OCI-LY7 (cell line): ENCODE measurements around the gene TM7SF2. TPM values are rescaled to one million over a fixed set of nuclear protein-coding genes. Genes with fewer than 3 reads are reported as not detected.

Source experiments
- BruUV-seq: library from RNA; stranded (reverse); fragments of 400-500 nt; replicated peaks from 2 replicates; lab custom pipeline; 2021; lab: Mats Ljungman, UMichigan
- CTCF ChIA-PET: fragments of 300-600 bp; sonication (Branson Sonifier 250); formaldehyde crosslinking; loops from one replicate; lab custom pipeline; 2022; ENCODE audit warnings: antibody characterized with exemption; ENCODE audit not compliant: unreplicated experiment; lab: Charles Lee
- POLR2A ChIA-PET: fragments of 300-600 bp; sonication (Branson Sonifier 250); formaldehyde crosslinking; loops from one replicate; lab custom pipeline; 2022; ENCODE audit warnings: antibody characterized with exemption; lab: Charles Lee
- DNase-seq: peaks from one replicate; pipeline ENCODE4 v3.0.0-alpha.2; 2015; ENCODE audit warnings: low spot score
- H2AFZ ChIP-seq: fragments of 200-600 bp; sonication (generic), shearing (Covaris generic); 2 replicates; pipeline ENCODE4 v1.6.1; 2014; ENCODE audit warnings: mild to moderate bottlenecking, antibody characterized with exemption, low read length, moderate library complexity
- H3K27ac ChIP-seq: fragments of 200-600 bp; sonication (generic); 2 replicates; pipeline ENCODE4 v1.5.1; 2014; ENCODE audit warnings: mixed run types, low read depth, mild to moderate bottlenecking, moderate library complexity, low read length, inconsistent platforms; ENCODE audit not compliant: poor library complexity, severe bottlenecking
- H3K36me3 ChIP-seq: fragments of 200-600 bp; sonication (generic); 2 replicates; pipeline ENCODE4 v1.6.1; 2014; ENCODE audit warnings: mild to moderate bottlenecking, antibody characterized with exemption, low read length, moderate library complexity, mixed read lengths; ENCODE audit not compliant: insufficient read depth
- H3K4me1 ChIP-seq: fragments of 200-600 bp; sonication (generic); 2 replicates; pipeline ENCODE4 v1.5.1; 2014; ENCODE audit warnings: mild to moderate bottlenecking, low read length; ENCODE audit not compliant: insufficient read depth, poor library complexity, severe bottlenecking
- H3K4me2 ChIP-seq: fragments of 200-600 bp; sonication (generic); 2 replicates; pipeline ENCODE4 v1.6.1; 2014; ENCODE audit warnings: mild to moderate bottlenecking, low read length
- H3K4me3 ChIP-seq: fragments of 200-600 bp; sonication (generic); 2 replicates; pipeline ENCODE4 v1.5.1; 2014; ENCODE audit warnings: mild to moderate bottlenecking, low read depth, low read length; ENCODE audit not compliant: poor library complexity, severe bottlenecking
- H3K79me2 ChIP-seq: fragments of 200-600 bp; sonication (generic); 2 replicates; pipeline ENCODE4 v1.6.1; 2016; ENCODE audit warnings: low read depth, mild to moderate bottlenecking, low read length, moderate library complexity, mixed read lengths; ENCODE audit not compliant: insufficient read depth
- H3K9me2 ChIP-seq: fragments of 200-600 bp; sonication (generic); 2 replicates; pipeline ENCODE4 v1.6.1; 2016; ENCODE audit warnings: mild to moderate bottlenecking, low read length, mixed read lengths; ENCODE audit not compliant: insufficient read depth
- H3K9me3 ChIP-seq: fragments of 200-600 bp; sonication (generic); 2 replicates; pipeline ENCODE4 v1.6.1; 2014; ENCODE audit warnings: mild to moderate bottlenecking, mixed run types, low read length, mixed read lengths
- H4K20me1 ChIP-seq: fragments of 200-600 bp; sonication (generic); 2 replicates; pipeline ENCODE4 v1.6.1; 2014; ENCODE audit warnings: mild to moderate bottlenecking, antibody characterized with exemption, low read length, moderate library complexity, mixed read lengths; ENCODE audit not compliant: insufficient read depth
- EZH2phosphoT487 ChIP-seq: fragments of 200-600 bp; sonication (generic); IDR thresholded peaks from 2 replicates; pipeline ENCODE4 v1.6.1; 2018; ENCODE audit warnings: low read depth, borderline replicate concordance, mild to moderate bottlenecking, mixed run types, antibody characterized with exemption, low read length, moderate library complexity, mixed read lengths
- intact Hi-C: fragments of 100-400 bp; cut with micrococcal nuclease; formaldehyde crosslinking; loops from one replicate; pipeline ENCODE4 v1.10.0; 2022; ENCODE audit not compliant: unreplicated experiment
- total RNA-seq, 2 experiments: library from RNA; depleted of rRNA in 1 of 2; stranded (reverse); fragments of >200 nt in 1 of 2; shearing (Covaris generic) in 1 of 2; gene quantifications; 2 replicates each; pipeline ENCODE4 v1.2.3, GENCODE V29; 2014 to 2022
- TF ChIP-seq, protein P1 (sequence below): fragments of 200-600 bp; sonication (generic); conservative IDR thresholded peaks from 2 replicates; pipeline ENCODE4 v1.5.1; 2014; ENCODE audit warnings: mild to moderate bottlenecking, antibody characterized with exemption, low read length, moderate library complexity, mixed read lengths

TM7SF2 gene
- total RNA-seq, 2 experiments from 2014 or later: 25.8 to 54.1 TPM

DNA sequence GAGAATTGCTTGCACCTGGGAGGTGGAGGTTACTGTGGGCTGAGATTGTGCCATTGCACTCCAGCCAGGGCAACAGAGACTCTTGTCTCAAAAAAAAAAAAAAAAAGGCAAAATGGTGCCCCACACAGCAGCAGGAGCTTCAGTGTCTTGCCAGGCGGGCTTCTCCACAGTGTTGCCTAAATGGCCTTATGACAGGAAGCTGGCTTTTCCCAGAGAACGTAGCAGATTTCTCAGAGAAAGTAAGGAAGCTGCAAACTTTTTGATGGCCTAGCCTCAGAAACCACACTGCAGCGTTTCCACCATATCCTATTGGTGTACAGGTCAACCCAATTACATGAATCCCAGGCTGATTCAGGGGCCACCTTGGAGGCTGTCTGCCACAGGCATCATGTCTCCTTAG, 45.7 kb downstream of the TM7SF2 start:
- no peaks in the 10 kb centered on the region for H3K79me2 ChIP-seq
- no peak overlapping the region for H3K4me3 ChIP-seq
- no peak overlapping the region for H2AFZ ChIP-seq
- no peaks in the 10 kb centered on the region for H3K9me2 ChIP-seq
- no peaks in the 10 kb centered on the region for H3K36me3 ChIP-seq
- intact Hi-C loops: no loop called here
- peaks cover 37% of the 10 kb centered on the region for H3K4me1 ChIP-seq
- POLR2A ChIA-PET: interaction anchor here (0.7 to 1.0 kb wide), 2 partner anchors 23 to 40 kb away, joined by 3 to 5 read pairs; partner anchors contain the start of gene SYVN1
- CTCF ChIA-PET: no interaction called here
- no peak for DNase-seq
- no peak overlapping the region for H3K27ac ChIP-seq
- no peaks in the 10 kb centered on the region for H4K20me1 ChIP-seq
- H3K9me3 ChIP-seq: no peaks in the 10 kb centered on the region
- H3K4me2 ChIP-seq: no peak overlapping the region
- TF ChIP-seq, protein P1, sequence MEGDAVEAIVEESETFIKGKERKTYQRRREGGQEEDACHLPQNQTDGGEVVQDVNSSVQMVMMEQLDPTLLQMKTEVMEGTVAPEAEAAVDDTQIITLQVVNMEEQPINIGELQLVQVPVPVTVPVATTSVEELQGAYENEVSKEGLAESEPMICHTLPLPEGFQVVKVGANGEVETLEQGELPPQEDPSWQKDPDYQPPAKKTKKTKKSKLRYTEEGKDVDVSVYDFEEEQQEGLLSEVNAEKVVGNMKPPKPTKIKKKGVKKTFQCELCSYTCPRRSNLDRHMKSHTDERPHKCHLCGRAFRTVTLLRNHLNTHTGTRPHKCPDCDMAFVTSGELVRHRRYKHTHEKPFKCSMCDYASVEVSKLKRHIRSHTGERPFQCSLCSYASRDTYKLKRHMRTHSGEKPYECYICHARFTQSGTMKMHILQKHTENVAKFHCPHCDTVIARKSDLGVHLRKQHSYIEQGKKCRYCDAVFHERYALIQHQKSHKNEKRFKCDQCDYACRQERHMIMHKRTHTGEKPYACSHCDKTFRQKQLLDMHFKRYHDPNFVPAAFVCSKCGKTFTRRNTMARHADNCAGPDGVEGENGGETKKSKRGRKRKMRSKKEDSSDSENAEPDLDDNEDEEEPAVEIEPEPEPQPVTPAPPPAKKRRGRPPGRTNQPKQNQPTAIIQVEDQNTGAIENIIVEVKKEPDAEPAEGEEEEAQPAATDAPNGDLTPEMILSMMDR: no peak
- no peak for TF ChIP-seq EZH2phosphoT487
- no TSS peak for BruUV-seq

DNA sequence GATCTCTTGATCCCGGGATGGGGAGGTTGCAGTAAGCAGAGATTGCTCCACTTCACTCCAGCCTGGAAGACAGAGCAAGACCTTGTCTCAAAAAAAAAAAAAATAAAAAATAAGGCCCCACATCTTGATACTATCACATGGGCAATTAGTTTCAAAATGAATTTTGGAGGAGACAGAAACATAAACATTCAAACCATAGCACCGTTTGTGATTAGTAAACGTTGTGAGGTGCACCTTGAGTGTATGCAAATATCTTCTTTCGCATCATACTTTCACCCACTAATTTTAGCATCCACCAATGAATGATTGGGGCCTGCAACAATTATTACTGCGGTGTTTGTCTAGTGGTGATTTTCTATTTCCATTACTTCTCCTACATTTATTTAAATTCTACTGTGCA, 47.3 kb downstream of the TM7SF2 start:
- no peaks in the 10 kb centered on the region for H4K20me1 ChIP-seq
- TF ChIP-seq EZH2phosphoT487: no peak
- TF ChIP-seq, protein P1: no peak
- H3K9me3 ChIP-seq: no peaks in the 10 kb centered on the region
- DNase-seq: no peak
- peak overlapping the region; percentile 84; the same call in 1 of the 2 replicates for H2AFZ ChIP-seq
- intact Hi-C loops: no loop called here
- POLR2A ChIA-PET: interaction anchor here (0.6 to 1.4 kb wide), 2 partner anchors 23 to 1802 kb away, joined by 3 to 4 read pairs; no protein-coding TSS in a partner anchor
- no peaks in the 10 kb centered on the region for H3K79me2 ChIP-seq
- H3K4me2 ChIP-seq: peak overlapping the region; percentile 56
- H3K4me1 ChIP-seq: peaks cover 32% of the 10 kb centered on the region
- BruUV-seq: no TSS peak
- H3K36me3 ChIP-seq: no peaks in the 10 kb centered on the region
- no peaks in the 10 kb centered on the region for H3K9me2 ChIP-seq
- CTCF ChIA-PET: no interaction called here
- H3K4me3 ChIP-seq: peak overlapping the region; percentile 19
- peak overlapping the region; percentile 52 for H3K27ac ChIP-seq

DNA sequence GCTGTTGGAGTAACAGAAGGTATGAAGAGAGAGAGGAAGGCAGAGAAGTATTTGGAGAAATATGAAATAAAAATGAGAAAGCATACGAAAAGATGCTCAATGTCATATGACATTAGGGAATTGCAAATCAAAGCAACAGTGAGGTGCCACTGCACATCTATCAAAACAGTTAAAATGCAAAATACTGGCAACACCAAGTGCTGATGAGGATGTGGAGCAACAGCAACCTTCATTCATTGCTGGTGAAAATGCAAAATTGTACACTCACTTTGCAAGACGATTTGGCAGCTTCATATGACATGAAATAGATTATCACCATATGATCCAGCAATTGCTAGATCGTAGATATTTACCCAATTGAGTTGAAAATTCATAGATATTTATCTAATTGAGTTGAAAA, 49.0 kb downstream of the TM7SF2 start:
- intact Hi-C loops: no loop called here
- no peaks in the 10 kb centered on the region for H3K9me3 ChIP-seq
- peak overlapping the region; percentile 5; the same call in 1 of the 2 replicates for H3K4me2 ChIP-seq
- H3K27ac ChIP-seq: no peak overlapping the region
- no peak for DNase-seq
- no peak for TF ChIP-seq EZH2phosphoT487
- TF ChIP-seq, protein P1: no peak
- H3K79me2 ChIP-seq: no peaks in the 10 kb centered on the region
- H3K36me3 ChIP-seq: no peaks in the 10 kb centered on the region
- ChIA-PET CTCF (no interaction called here), POLR2A (no interaction called here)
- H2AFZ ChIP-seq: peak overlapping the region; percentile 60; the same call in 1 of the 2 replicates
- peaks cover 32% of the 10 kb centered on the region for H3K4me1 ChIP-seq
- no peak overlapping the region for H3K4me3 ChIP-seq
- H3K9me2 ChIP-seq: no peaks in the 10 kb centered on the region
- BruUV-seq: no TSS peak
- no peaks in the 10 kb centered on the region for H4K20me1 ChIP-seq
